D721Med (cell line): ENCODE results near the gene TLR3.
A peak's percentile ranks its signal among the peaks of the same experiment; 100 is the strongest.

Experiments used
- DNase-seq: peaks from one replicate; pipeline ENCODE4 v3.0.0; 2011; ENCODE audit warnings: low spot score; ENCODE audit not compliant: insufficient read length
- FAIRE-seq: peaks from 2 replicates; lab custom pipeline; 2011; peaks lifted over from hg19 to GRCh38; lab: Jason Lieb, UNC
- TF ChIP-seq, protein P1 (sequence below): IDR thresholded peaks from 2 replicates; pipeline ENCODE4 v1.5.1; 2012; ENCODE audit warnings: mild to moderate bottlenecking, control low read depth; ENCODE audit not compliant: insufficient read depth; ENCODE audit errors: missing control alignments

Gene TLR3

DNA sequence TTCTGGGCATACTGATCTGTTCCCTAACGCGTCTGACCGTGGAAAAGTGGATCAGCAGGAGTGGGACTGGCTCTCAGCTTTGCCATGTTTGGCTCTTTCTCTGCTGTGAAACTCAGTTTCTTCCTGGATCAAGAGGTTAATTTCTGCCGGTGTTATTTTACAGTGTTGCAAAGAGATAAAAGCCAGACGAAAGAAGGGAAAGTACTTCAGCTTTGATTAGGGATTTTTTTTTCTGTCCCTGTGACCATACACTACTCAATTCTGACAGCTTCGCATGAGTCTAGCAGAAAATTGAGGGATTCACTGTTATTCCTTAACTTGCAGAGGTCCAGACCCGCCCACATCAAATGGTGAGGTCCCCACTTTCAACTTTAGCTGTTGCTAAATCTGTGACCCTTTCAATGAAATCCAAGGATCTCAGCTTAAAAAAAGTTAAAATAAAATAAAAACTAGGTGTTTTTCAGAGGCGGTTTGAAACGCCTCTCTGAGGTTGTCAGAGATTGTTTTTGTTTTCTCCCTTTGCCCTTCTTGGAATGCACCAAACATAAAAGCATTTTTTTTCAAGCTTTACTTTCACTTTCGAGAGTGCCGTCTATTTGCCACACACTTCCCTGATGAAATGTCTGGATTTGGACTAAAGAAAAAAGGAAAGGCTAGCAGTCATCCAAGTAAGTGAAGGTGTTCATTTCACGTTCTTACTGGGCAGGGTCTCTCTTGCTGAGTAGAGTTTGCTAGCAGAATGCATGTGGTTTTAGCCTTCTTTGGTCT is at the start of gene TLR3:
Gene TLR3 (plus strand): TSS at position 576 of the 768 bp plus-strand sequence. CDS start 7,464 bp downstream, outside the sequence.
- DNase-seq (no peak), FAIRE-seq (no peak)
- TF ChIP-seq, protein P1, sequence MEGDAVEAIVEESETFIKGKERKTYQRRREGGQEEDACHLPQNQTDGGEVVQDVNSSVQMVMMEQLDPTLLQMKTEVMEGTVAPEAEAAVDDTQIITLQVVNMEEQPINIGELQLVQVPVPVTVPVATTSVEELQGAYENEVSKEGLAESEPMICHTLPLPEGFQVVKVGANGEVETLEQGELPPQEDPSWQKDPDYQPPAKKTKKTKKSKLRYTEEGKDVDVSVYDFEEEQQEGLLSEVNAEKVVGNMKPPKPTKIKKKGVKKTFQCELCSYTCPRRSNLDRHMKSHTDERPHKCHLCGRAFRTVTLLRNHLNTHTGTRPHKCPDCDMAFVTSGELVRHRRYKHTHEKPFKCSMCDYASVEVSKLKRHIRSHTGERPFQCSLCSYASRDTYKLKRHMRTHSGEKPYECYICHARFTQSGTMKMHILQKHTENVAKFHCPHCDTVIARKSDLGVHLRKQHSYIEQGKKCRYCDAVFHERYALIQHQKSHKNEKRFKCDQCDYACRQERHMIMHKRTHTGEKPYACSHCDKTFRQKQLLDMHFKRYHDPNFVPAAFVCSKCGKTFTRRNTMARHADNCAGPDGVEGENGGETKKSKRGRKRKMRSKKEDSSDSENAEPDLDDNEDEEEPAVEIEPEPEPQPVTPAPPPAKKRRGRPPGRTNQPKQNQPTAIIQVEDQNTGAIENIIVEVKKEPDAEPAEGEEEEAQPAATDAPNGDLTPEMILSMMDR: no peak

DNA sequence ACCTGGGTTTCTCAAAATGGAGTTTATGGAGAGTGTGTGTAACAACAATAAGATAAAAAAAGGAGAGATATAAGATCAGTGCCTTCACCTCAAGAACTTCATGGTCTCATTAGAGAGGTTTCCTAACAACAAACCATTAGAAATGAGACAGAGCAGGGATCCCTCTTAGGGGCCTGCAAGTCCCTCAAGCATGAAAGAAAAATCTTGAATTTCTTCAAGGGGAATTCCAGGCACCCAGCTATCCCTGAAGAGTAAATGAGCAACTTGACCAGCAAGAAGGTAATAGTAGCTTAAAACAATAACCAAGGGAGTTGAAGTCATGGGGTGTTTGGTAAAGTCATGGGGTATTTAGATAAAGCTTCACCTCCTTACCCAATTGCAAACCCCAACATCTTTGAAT is 49.7 kb upstream of the TLR3 start:
- FAIRE-seq (no peak), DNase-seq (no peak)
- TF ChIP-seq, protein P1: no peak

DNA sequence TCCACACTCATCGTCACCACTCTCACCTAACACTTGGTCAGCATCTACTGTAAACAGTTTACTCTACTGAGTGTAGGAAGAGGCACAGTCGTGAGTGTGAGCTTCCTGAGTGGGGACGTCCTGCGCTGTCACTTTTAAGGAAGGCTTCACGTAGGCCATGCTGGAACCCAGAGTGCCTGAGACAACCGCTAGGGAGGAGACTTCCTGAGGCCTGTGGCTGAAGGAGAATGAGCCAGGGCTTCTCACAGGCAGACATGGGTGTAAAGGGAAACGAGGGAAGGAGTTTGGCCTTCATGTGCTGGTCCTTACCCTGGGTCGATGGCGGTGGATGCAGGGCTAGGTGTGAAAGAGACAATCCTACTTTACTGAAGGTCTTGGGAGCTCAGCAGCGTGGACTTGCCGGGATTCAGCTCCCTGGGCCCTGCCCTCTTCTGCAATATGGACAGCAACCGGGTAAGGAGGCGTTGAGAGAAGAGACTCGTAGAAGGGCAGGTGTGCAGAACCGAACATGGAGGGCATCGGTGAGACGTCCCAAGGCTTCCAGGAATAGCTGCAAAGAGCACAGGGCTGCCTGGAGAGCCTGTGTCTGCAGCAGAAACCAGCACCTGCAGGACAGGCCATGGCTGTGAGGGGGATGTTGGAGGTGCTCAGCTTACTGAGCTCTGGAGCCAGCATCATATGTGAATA is 48.7 kb upstream of the TLR3 start:
- FAIRE-seq (no peak), DNase-seq (no peak)
- TF ChIP-seq, protein P1: no peak

DNA sequence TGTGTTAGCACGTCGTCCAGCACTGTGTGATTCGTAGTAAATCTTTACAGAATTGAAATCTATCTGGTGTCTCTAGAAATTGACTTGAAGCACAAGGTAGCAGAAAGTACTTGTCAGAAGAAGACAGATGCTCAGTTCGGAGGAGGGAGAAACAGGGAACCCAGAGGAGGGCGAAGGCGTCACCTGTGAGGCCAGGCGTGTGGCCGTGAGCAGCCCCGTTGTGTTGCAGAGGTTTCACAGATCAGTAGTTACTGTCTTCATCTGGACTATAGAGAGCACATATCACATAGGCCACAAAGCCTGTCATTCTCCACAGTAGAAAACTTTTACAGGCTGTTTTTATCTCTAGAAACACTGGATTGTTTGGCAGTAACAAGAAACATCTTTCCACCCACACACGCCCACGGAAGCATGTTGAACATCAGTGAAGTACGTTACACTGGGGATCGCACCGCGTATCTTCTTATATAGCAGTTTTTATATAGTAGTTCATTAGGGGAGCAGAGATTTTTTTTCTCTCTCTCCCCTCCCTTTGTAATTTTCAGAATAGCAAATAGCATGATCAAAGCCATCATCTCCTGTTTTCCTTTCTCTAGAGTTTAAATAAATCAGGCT is 48.1 kb upstream of the TLR3 start:
- TF ChIP-seq, protein P1: no peak
- FAIRE-seq (no peak), DNase-seq (no peak)

DNA sequence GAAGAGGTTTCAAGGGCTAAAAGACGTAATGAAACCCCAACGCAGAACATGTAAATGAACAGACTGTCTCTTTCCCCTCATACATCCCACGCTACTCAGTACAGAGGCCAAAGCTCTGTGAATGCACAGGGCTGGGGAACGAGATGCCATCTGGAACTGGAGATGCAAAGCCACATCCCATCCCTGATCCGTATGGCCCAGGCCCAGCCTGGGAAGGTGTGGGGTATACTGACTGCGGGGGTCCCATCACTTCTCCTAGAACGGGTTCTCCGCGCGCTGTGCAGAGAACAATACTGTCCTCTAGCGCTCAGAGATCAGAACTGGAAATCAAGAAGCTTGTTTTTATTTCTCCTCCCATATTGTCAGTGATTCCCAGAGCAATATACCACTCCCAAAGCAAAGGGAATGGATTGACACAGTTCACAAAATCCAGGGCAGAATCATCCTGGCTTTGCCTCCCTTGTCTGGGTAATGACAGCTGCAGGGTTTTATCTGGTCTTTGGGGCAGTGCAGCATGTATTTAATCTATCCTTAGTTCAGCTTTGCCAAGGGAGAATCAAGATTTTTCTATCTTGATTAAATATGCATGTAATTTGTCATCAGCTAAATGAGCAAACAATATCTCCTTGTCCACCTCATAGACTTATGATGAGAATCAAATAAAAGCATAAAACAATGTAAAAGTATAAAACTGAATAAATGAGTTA is 47.3 kb upstream of the TLR3 start:
- DNase-seq (peak; percentile 66), FAIRE-seq (no peak)
- TF ChIP-seq, protein P1: peak; percentile 88

DNA sequence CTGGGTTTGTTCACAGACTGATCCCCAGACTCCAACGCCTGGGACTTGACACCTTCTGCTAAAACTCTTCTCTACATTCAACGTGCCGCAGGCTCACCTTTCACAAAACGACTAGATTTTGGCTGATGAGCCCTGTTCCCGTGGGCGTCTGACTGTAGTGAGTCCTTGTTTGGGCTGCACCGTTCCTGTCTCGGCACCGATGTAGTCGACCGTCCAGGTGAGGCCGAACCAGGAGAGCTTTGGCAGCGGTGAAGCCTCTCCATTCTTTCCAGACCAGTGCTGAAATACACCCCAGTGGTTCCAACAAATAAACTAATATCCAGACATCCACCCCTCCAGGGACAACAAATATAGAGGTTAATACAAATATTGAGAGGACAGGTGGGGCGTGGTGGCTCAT is 45.0 kb upstream of the TLR3 start:
- DNase-seq: no peak
- FAIRE-seq: no peak

More for the DNA sequence above, 45.0 kb upstream of the TLR3 start:
- TF ChIP-seq, protein P1: no peak
